PFSK-1 (cell line): ENCODE data around the gene FMN1.

ENCODE experiments used
- FOXP2 ChIP-seq: optimal IDR thresholded peaks from 2 replicates; pipeline ENCODE3; 2011; ENCODE audit warnings: borderline replicate concordance, control low read depth, inconsistent platforms; ENCODE audit not compliant: insufficient read depth; ENCODE audit errors: extremely low read length, extremely low read depth
- POLR2AphosphoS5 ChIP-seq: IDR thresholded peaks from 2 replicates; pipeline ENCODE4 v1.6.1; 2012; ENCODE audit warnings: low read depth, mild to moderate bottlenecking, control low read depth, low read length, moderate library complexity
- SIN3A ChIP-seq: IDR thresholded peaks from 2 replicates; pipeline ENCODE4 v1.6.1; 2012; ENCODE audit warnings: mild to moderate bottlenecking, low read length, moderate library complexity, borderline replicate concordance; ENCODE audit not compliant: insufficient read depth

DNA sequence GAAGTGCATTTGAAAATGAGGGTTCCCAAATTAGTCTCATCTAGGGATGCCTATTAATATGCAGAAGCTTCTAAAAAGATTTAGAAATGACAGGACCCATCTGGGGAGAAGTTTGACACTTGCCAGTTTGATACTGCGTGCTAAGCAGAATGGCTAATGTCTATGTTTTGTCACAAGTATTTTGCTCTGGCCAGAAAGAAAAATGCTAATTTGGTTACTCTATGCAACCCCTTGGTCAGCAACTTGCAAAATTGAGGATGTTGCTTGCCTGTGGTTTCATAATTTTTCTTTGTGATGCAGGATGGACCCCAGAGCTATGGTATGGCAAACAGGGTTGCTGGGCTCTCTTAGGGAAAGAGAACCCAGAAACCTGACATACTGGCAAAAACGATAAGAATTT, 148.2 kb downstream of the FMN1 start:
- no peak for TF ChIP-seq SIN3A
- no peak for TF ChIP-seq POLR2AphosphoS5
- TF ChIP-seq FOXP2, result no peak
